GM19351 (cell line): ENCODE measurements around the gene ALDOB.

Experiments
- ATAC-seq: cut with Tn5 transposase; IDR thresholded peaks from one replicate; pipeline ENCODE4 v1.9.1; 2021; ENCODE audit warnings: mild to moderate bottlenecking, moderate library complexity; ENCODE audit not compliant: unreplicated experiment

ALDOB gene

DNA sequence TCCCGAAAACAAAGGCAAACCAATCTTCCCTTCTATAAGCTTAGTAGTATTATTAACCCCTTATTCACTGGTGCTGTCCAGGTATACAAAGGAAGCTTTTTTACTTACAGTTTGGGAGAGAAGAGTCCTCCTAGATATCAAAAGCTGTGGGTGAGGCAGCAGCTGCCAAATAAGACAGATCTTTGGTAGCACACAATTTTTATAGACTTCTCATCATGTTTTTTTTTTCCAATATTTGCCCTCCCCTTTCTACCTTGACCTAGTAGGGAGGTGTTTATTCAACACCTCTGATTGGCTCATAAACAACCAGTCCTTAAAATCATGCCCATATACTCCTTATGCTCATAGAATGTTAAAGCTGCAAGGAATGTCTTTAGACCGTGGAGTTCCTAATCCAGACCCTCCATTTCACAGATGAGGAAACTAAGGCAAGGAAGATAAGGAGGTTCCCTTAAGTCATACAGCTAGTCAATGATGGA lies at the start of gene ALDOB:
TSS of gene ALDOB (minus strand) at position 174 of the 479 bp plus-strand sequence. CDS start 4,887 bp downstream, outside the sequence.
- ATAC-seq, result no peak

DNA sequence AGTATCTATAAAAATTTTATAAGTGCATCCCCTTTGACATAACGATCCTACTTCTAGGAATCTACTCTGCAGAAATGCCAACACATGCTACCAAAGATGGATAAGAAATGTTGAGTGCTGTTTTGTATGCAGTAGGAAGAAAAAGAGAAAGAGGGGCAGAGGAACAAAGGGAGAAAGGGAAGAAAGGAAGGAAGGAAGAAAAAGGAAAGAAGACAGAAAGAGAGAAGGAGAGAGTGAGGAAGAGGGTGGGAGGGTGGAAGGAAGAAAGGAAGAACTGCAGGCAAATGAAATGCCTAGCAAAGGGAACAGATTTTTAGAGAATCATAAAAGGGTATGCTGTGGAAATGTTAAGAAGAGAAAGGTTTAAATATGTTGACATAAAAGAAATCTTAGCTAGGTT lies 48.5 kb upstream of the ALDOB start:
- ATAC-seq, result no peak

DNA sequence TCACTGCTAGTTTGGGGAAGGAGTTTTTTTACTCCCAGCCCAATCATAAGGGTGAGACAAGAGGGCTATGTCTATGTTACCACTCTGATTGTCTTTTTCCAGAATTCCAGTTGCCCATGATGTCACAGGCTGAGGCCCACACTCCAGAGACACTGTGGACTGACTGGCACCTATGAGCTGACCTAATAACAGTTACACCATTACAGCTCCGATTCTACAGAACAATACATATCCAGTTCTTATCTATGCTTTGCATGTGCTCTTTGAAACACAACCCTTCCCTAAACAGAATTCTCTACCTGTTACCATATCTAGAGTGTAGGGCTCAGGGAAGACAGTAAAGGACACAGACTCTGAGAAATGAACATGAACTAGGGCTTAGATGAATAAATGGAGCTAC lies 45.7 kb upstream of the ALDOB start:
- ATAC-seq, result no peak

DNA sequence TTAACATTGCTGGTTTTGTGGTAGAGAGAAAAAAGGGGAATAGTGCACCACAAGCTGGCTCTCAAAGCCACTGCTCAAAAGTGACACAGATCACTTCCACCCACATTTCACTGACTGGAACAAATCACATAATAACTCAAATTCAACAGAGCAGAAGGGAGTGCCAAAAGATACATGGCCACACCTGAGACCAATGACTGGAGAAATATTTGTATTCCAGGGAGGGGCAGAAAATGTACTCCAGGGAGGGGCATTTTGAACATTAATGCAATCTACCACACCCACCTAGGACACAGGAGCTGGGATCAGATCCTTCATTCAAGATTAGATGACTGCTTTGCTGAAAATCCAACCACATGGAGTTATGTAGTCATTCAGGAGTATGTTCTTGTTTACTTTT lies 44.8 kb upstream of the ALDOB start:
- no peak for ATAC-seq

DNA sequence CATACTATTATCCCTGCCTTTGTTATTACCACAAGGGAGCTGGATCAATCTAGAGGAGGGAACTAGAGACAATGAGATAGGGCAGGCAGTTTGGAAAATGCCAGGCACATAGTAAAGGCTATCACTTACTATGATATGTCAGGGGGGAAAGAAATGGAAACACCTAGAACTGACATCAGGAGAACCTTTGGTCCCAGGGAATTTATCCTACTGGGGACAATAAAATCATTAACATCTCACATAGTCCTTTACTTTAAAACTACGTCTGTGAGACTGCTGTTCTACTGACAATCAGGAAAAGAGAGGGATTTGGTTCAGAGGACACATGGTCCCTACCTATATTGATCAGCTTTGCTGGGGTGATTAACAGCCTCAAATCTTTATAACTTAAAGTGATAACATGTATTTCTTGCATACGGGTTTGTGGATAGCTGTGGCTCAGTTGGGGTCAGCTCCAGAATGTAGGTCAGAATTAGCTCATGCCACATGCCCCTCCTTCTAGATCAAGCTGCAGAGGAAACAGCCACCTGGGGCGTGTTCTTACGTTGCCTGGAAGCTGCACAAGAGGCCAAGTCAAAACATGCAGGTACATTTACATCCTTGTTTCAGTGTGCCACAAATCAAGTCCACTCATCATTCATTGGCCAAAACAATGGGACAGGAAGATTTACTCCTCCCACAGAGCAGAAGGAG lies 43.9 kb upstream of the ALDOB start:
- ATAC-seq, result no peak

DNA sequence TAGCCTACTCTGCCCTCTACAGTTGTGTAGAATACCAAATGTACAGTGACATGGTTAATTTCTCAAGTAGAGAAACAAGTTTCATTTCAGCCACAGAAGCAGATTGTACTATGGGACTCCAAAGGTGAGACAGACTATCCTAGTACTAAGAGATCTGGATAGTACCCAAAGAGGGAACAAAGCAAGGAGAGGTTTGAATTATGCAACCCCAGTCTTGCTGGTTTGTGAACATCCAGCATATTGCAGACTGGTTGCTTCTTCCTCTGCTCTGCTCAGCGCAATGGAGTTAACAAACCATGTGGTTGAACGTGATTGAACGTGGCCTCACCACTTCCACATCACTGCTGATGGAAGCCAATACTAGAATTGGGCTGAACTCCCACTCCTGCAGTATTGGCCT lies 43.3 kb upstream of the ALDOB start:
- no peak for ATAC-seq

DNA sequence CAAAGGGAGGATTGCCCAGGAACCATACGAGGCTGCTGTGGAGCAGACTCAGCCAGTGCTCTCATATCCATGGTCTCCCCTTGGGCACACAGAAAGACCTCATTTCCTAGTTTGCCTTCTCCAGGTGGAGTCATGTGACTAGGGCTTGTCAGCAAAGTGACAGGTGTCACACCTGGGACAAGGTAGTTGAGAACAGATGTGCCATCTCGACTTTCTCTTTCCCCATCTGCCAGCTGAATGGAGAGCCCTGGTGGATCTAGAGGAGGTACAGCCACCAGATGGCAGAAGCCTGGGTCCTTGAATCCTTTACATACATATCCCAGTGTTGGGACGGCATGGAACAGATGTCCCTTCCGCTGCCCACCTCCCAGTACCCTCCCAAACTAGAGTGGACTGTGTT lies 42.9 kb upstream of the ALDOB start:
- no peak for ATAC-seq

DNA sequence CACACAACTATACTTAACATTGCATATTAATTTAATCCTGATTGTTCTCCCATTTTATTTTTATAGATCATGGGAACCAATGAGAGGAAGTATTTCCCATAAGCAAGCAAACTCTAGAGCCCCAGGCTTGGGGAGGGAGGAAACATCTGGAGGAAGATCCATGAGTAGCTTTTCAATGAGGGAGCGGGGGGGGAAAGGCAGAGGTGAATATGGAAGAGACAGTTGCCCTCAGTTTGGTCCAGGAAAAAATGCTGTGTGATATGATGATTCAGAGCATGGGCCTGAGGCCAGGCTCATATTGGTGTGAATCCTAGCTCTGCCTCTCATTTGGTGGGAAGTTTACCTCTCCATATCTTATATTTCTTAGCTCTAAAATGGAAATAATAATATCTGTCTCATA lies 42.2 kb upstream of the ALDOB start:
- ATAC-seq, result no peak

DNA sequence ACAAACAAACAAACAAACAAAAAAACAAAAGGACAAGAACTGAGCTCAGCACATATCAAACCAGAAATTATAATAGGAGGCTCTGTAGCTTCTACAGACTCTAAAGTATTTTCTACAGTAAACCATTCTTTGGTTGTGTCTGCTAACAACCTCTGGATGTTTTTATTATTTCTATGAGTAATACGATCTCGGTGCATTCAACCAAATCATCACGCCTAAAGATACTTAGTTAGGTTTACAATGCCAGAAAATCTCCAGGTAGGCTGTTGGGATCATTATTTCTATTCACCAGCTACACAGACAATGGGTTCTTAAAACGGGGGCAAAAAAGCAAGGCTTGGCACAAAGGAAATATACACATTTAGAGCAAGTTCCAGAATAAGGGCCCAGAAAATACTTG lies 41.6 kb upstream of the ALDOB start:
- no peak for ATAC-seq

DNA sequence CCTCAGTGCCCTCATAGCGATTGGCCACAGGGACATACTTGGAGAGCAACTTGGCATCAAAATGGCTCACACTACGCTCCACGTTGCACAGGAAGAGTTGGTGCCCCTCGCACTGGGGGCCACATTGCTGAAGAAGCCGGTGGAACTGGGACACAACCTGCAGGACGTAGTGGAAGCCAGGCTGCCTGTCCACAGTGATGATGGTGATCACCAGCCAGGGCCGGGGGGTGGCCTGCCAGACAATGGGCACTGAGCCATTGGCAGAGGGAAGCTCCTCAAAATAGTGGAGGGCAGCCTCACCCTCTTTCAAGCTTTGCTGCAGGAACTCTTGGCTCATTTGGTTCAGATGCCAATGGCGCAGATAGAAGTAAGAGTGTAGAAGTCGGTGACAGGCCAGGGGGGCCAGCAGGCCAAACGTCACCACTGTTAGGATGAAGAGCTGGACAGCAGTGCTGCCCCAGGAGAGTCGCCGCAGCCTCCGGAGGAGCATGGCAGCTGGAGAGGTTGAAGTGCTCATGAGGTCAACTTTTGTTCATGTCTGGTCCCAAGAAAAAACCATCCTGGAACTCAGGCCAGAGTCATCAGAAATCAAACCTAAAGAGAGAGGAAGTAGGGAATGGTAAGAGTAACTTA lies 41.1 kb upstream of the ALDOB start:
- no peak for ATAC-seq

DNA sequence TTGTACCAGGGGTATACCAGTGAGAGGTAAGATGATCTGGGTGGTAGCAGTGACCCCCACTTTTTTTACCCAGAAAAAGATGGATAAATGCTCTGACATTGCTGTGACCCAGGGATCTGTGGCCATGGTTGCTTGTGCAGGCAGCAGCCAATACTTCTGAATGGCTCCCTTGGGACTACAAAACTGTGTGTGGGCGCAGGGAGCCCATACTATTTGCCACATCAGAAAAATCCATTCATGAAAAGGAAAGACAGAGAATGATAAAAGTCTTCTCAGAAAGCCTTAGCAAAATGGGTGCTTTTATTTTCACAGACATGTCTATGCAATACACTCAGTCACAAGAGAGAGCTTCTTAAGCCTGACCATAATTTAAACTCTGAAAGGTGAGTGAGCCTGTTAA lies 37.3 kb upstream of the ALDOB start:
- ATAC-seq, result peak; percentile 40

DNA sequence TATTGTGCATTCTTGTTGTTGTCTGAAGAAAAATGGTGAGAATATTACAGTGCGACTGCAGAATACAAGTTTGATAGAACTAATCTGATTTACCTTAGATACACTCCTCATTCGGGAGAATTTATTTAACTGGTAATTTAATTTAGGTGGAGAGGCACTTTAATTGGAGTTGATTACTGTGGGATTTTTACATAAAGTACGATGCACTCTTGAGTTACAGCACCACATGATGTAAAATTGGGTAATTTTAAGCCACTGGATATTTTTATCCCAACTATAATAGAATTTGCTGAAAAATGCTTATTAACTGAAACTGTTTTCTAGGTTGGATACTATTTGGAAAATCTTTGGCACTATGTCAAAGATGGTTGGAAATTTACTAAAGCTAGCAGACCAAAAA lies 35.4 kb upstream of the ALDOB start:
- ATAC-seq, result no peak

DNA sequence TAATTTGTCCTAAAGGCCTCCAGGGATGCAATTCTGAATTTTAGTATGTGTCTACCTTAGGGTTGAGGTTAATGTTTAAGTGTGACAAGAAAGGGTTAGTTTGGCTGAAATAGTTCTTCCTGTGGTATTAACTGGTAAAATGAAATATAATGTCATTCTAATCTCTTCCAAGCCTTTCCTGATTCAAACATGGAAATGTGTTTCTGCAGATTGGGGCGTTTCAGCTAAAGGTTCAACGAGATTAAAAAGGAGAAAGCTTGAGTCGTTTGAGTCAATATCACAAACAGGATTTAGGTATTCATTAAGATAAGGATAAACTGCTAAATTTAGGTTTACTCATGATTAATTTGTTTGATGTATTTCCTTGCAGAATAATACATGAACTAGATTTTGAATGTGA lies 34.4 kb upstream of the ALDOB start:
- ATAC-seq, result no peak

DNA sequence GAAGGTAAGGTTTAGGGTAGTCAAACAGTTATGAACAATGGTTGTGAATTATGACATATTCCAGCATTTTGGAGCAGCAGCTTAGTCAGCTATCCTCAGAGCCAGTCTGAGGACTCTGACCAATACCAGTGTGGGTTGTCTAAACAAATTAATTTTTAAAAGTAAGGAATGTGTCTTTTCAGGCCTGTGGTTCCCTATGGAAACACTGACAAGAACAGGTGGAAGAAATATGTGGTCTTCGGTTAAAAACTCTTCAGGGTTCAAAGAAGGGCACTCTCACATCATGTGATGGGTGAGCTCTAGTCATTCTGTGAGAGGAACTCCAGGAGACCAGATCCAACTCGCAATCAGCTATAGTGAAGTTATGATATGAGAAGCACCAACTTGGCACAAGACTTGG lies 33.5 kb upstream of the ALDOB start:
- ATAC-seq, result no peak

DNA sequence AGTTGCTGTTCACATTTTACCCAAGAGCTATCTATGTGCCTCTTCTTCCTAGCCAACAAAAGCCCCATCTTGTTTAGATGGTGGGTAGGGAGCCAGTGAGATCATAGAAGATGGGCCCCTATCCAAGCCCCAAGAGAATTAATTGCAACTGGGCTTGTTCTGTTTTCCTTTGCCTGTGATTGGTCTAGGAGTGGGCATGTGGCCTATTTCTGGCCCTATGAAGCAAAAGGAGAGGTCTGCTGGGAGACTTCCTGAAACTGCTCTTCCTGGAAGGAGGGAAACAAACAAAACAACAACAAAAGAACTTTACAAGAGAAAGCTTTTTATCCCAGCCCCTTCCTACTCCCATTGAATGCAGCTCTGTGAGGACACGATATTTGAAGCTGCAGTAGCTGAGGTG lies 32.5 kb upstream of the ALDOB start:
- ATAC-seq, result no peak

DNA sequence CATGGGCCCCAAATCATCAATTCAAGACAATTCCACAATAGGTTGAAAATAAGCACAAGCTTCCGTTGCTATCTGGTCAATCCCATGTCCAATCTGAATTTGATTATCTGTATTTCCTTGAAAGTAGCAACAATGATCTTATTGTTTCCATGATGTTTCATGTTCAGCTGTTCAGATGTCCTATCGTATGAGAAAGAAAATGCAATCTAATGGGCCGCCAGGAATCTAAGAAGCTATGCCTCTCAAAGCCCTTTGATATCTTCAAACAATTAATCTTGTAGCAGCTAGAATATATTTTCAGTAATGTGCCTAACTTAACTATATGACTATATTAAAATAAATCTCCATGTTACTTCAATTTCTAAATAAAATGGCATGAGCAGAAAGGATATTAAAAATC lies 32.1 kb upstream of the ALDOB start:
- ATAC-seq, result no peak

DNA sequence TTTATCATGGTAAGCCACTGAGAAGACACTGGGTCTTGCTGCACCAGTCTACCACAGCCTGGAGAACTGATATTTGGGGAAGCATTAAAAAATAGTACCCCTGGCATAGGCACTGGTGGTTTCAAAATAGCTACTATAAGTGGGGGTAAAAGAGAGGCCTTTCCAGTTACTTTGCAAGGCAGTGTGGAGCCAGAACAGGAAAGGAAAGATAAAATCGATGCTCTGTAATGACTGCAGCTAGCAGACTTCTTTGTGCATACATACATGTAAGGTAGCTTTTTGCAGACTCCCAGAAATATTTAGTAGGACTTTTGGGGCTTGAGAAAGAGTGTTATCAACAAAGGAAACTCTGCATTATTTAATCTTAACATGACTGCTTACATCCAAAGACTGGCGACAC lies 31.3 kb upstream of the ALDOB start:
- ATAC-seq, result no peak

DNA sequence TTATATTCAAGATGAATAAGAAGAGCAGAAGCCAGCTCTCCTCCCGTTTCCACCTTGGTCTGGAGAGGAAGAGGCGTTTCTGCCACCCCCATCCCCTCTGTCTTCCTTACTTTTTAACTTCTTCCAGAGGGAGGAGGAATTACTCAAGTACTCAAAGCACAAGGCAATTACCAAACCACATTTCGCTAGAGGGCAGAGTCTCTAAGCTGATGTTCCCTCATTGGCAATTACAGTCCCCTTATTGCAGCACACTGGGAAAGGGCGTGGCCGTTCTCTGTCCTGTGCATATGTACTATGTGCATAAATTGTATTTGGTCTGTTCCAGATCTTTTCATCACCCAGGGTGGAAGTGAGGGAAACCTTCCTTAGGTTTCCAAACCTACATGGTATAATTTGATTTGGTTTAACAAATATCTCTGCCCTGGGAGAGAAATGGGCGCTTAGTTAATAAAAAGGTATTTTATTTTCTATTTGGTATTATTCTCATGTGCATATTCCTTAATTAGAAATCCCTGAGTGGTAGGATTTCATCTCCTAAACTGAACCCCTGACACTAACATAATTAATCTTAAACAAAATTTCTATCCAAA lies 29.8 kb upstream of the ALDOB start:
- no peak for ATAC-seq

DNA sequence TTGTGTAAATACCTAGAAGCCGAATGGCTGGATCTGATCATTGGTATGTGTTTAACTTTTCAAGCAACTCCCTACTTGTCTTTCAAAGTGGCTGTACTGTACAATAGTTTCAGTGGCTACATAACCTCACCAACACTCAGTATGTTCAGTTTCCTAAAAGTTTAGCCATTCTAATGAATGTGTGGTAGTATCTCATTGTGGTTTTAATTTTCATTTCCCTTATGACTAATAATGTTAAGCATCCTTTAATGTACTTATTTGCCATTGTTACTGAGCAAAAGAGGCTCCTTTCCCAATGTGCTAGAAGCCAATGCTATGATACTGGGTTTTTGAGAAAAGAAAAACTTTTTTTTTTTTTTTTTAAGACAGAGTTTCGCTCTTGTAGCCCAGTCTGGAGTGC lies 27.8 kb upstream of the ALDOB start:
- no peak for ATAC-seq

DNA sequence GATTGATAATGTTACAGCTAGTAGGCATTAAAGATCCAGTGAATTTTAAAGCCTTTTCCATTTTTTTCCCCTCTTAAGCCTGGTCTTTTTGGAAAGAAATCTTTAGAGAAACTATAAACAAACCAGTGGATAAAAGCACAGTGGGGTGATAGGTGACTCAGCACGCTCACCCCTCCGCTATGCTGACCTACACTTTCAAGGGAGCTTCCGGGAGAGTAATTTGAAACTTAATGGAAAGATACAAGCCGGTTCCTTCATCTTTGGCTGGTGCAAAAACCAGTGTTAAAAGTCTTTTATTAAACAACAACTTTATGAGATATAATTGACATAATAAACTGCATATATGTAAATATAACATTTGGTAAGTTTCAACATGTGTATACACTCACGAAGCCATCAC lies 27.0 kb upstream of the ALDOB start:
- ATAC-seq, result no peak

DNA sequence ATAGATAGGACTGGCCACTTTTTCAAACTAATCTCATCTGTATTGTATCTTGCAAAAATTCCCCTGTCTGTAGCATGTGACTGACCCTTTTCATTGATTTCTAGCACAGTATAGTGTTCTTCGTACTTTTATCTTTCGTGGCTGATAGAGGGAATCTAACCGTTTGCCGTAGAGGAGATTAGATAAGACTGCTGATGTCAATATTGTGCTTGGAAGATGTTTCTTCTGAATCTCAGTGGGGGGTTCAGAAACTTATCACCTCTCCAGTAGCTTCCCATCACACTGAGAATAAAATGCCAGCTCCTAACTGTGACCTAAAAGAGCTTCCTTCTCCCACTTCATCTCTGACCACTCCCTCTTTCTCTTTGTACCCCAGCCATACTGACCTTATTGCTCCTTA lies 25.4 kb upstream of the ALDOB start:
- no peak for ATAC-seq

DNA sequence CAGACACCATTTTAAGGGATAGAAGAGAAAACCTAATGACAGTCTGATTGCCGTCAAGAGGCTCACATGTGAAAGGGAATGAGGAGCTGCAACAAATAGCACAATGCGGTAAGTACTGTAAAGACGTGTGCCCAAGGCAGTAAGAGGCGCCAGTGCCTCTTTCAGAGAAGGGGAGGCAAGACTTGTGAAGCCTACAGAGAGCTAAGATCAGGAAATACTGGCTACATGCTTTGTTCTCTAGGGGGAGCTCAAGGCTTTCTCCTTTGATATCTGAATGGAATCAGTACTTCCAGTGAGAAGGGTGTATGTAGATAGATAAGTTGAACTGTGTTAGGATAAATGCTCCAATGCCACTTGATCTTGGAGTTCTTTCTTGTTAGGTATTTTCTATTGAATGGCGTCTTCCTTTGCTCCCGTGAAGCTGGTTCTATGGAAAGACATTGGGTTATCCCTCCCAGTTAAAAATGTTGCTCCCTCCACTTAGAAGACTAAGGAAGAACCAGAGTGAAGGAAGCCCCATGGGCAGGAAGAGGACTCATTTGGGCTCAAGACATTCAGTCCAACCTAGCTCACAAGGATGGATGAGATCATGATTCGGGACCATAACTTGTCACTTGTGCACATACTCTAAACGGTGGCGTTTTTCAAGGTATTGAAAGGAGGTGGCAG lies 23.5 kb upstream of the ALDOB start:
- ATAC-seq, result peak; percentile 91
